Measurements from ENCODE around the gene SETD6. TPM values are rescaled to one million over a fixed set of nuclear protein-coding genes. Genes with fewer than 3 reads are reported as not detected.

SETD6 gene
- total RNA-seq, 2 experiments from 2014 or later = 14.8 to 15.5 TPM

GRCh38 chr16:58503166-58503862 lies 12.0 kb upstream of the SETD6 start:
- Mint-ChIP-seq H3K4me1 (ENCODE audit: low read depth) (peaks cover 5% of the 10 kb centered on the region), H3K9me3 (no peaks in the 10 kb centered on the region), H3K27me3 (peaks cover 28% of the 10 kb centered on the region), H3K4me3 (no peak overlapping the region), H3K36me3 (ENCODE audit: low read depth) (no peaks in the 10 kb centered on the region), H3K27ac (no peak overlapping the region)
- ATAC-seq (no peak), DNase-seq (no peak)
- intact Hi-C loops (cut with micrococcal nuclease) = loop anchor here (10.0 kb wide), 1 partner anchor 161 kb away; no protein-coding TSS in a partner anchor
- POLR2A ChIA-PET = interaction anchor here (0.7 kb wide), 1 partner anchor 8 kb away, joined by 3 read pairs; no protein-coding TSS in a partner anchor
- CTCF ChIA-PET = interaction anchor here (1.8 kb wide), 1 partner anchor 9 kb away, joined by 6 read pairs; no protein-coding TSS in a partner anchor
- no peak for TF ChIP-seq CTCF (IDR thresholded peaks at IDR 0.05)

GRCh38 chr16:58503863-58504688 lies 11.2 kb upstream of the SETD6 start:
- no peak for ATAC-seq
- Mint-ChIP-seq H3K9me3 (no peaks in the 10 kb centered on the region), H3K4me3 (no peak overlapping the region), H3K4me1 (ENCODE audit: low read depth) (peaks cover 5% of the 10 kb centered on the region), H3K36me3 (ENCODE audit: low read depth) (no peaks in the 10 kb centered on the region), H3K27me3 (peaks cover 26% of the 10 kb centered on the region), H3K27ac (no peak overlapping the region)
- intact Hi-C loops (cut with micrococcal nuclease) = loop anchor here (10.0 kb wide), 1 partner anchor 161 kb away; no protein-coding TSS in a partner anchor
- no peak for DNase-seq
- ChIA-PET POLR2A (no interaction called here), CTCF (no interaction called here)
- no peak for TF ChIP-seq CTCF (IDR thresholded peaks at IDR 0.05)

GRCh38 chr16:58506241-58507194 lies 8.8 kb upstream of the SETD6 start:
- no peak overlapping the region for H3K27ac Mint-ChIP-seq
- no peak for ATAC-seq

More at GRCh38 chr16:58506241-58507194, 8.8 kb upstream of the SETD6 start:
- Mint-ChIP-seq H3K27me3 (peaks cover 12% of the 10 kb centered on the region), H3K9me3 (no peaks in the 10 kb centered on the region), H3K4me1 (ENCODE audit: low read depth) (no peaks in the 10 kb centered on the region), H3K36me3 (ENCODE audit: low read depth) (no peaks in the 10 kb centered on the region), H3K4me3 (no peak overlapping the region)
- ChIA-PET POLR2A (interaction anchor here (0.5 to 1.5 kb wide), 2 partner anchors 10 to 22 kb away, joined by 5 to 7 read pairs; no protein-coding TSS in a partner anchor), CTCF (interaction anchor here (1.1 to 1.4 kb wide), 2 partner anchors 19 to 250 kb away, joined by 3 to 6 read pairs; no protein-coding TSS in a partner anchor)
- intact Hi-C loops (cut with micrococcal nuclease) = loop anchor here (10.0 kb wide), 1 partner anchor 158 kb away; no protein-coding TSS in a partner anchor
- DNase-seq = peak; percentile 2
- no peak for TF ChIP-seq CTCF (IDR thresholded peaks at IDR 0.05)
